Right atrium auricular region (tissue), 2 donors: ENCODE measurements around the gene SERINC5. TPM values are rescaled to one million over a fixed set of nuclear protein-coding genes. Genes with fewer than 3 reads are reported as not detected.

Experiments used
- DNase-seq: peaks from one replicate; pipeline ENCODE4 v3.0.0-alpha.2; 2019; ENCODE audit warnings: low spot score
- H3K27ac ChIP-seq, 2 donors: fragments of 200-600 bp; sonication (generic); 1 replicate in 1 of 2; 2 replicates in 1 of 2; pipeline ENCODE4 v1.5.1; 2016 to 2019
- H3K27me3 ChIP-seq, 2 donors: fragments of 200-600 bp; sonication (generic); one replicate each; pipeline versions ENCODE4 v1.5.1 to v1.6.0; 2017 to 2019
- H3K36me3 ChIP-seq: fragments of 200-600 bp; sonication (generic); one replicate; pipeline ENCODE4 v1.5.1; 2016
- H3K4me1 ChIP-seq, 2 donors: fragments of 200-600 bp; sonication (generic); one replicate each; pipeline versions ENCODE4 v1.5.1 to v1.6.0; 2017 to 2019
- H3K4me3 ChIP-seq, 2 donors: fragments of 200-600 bp; sonication (generic); 1 replicate in 1 of 2; 2 replicates in 1 of 2; pipeline ENCODE4 v1.5.1; 2017 to 2019; ENCODE audit warnings: mild to moderate bottlenecking in 1 of 2, moderate library complexity in 1 of 2
- H3K9me3 ChIP-seq, 2 donors: fragments of 200-600 bp; sonication (generic); one replicate each; pipeline ENCODE4 v1.5.1; 2019
- CTCF ChIP-seq, 2 donors: fragments of 200-600 bp; sonication (generic); IDR thresholded peaks; one replicate each; pipeline ENCODE4 v1.5.1; 2019; ENCODE audit warnings: antibody characterized with exemption in 2 of 2
- total RNA-seq, 2 donors: library from RNA; depleted of rRNA; stranded (reverse); fragments of >200 nt; gene quantifications; one replicate each; pipeline ENCODE4 v1.1.0, GENCODE V29; 2016

SERINC5 gene
- total RNA-seq, 2 donors from 2014 or later, result 9.2 to 11.0 TPM

GRCh38 chr5:80193401-80193800 is 62.4 kb downstream of the SERINC5 start:
- Histone ChIP-seq H3K27ac (peak overlapping the region; percentile 82 to 85), H3K4me1 (peaks cover 0 to 51% of the 10 kb centered on the region in 2 donors), H3K9me3 (no peaks in the 10 kb centered on the region), H3K27me3 (no peaks in the 10 kb centered on the region), H3K36me3 (no peaks in the 10 kb centered on the region), H3K4me3 (no peak overlapping the region)
- DNase-seq, result no peak
- TF ChIP-seq CTCF (IDR thresholded peaks at IDR 0.05), result no peak

GRCh38 chr5:80192507-80193241 is 63.2 kb downstream of the SERINC5 start:
- H3K4me1 ChIP-seq, result peaks cover 0 to 47% of the 10 kb centered on the region in 2 donors
- no peaks in the 10 kb centered on the region for H3K36me3 ChIP-seq
- peak overlapping the region in 1 of 2 donors; percentile 13 for H3K4me3 ChIP-seq

GRCh38 chr5:80191991-80192398 is 63.9 kb downstream of the SERINC5 start:
- peak; percentile 61 for DNase-seq
- H3K9me3 ChIP-seq, result no peaks in the 10 kb centered on the region
- H3K27ac ChIP-seq, result peak overlapping the region; percentile 82 to 85
- no peaks in the 10 kb centered on the region for H3K27me3 ChIP-seq
- H3K4me1 ChIP-seq, result peaks cover 0 to 53% of the 10 kb centered on the region in 2 donors
- no peak for TF ChIP-seq CTCF (IDR thresholded peaks at IDR 0.05)
- peak overlapping the region in 1 of 2 donors; percentile 13 for H3K4me3 ChIP-seq
- no peaks in the 10 kb centered on the region for H3K36me3 ChIP-seq

More at GRCh38 chr5:80192507-80193241, 63.2 kb downstream of the SERINC5 start:
- TF ChIP-seq CTCF (IDR thresholded peaks at IDR 0.05), result no peak
- DNase-seq, result no peak
- Histone ChIP-seq H3K27me3 (no peaks in the 10 kb centered on the region), H3K27ac (peak overlapping the region; percentile 82 to 85), H3K9me3 (no peaks in the 10 kb centered on the region)

- no peaks in the 10 kb centered on the region for H3K27me3 ChIP-seq
- DNase-seq, result no peak
- H3K4me3 ChIP-seq, result no peak overlapping the region
- no peak for TF ChIP-seq CTCF (IDR thresholded peaks at IDR 0.05)
- H3K36me3 ChIP-seq, result no peaks in the 10 kb centered on the region
- H3K4me1 ChIP-seq, result peaks cover 0 to 59% of the 10 kb centered on the region in 2 donors
- H3K27ac ChIP-seq, result peak overlapping the region; percentile 82 to 85
- H3K9me3 ChIP-seq, result no peaks in the 10 kb centered on the region
Observed at GRCh38 chr5:80191397-80191796, 64.5 kb downstream of the SERINC5 start.

- peak overlapping the region in 1 of 2 donors; percentile 85 for H3K27ac ChIP-seq
- no peak overlapping the region for H3K4me3 ChIP-seq
- no peaks in the 10 kb centered on the region for H3K27me3 ChIP-seq
- no peaks in the 10 kb centered on the region for H3K9me3 ChIP-seq
- no peak for DNase-seq
- no peak for TF ChIP-seq CTCF (IDR thresholded peaks at IDR 0.05)
- H3K4me1 ChIP-seq, result peaks cover 0 to 58% of the 10 kb centered on the region in 2 donors
- no peaks in the 10 kb centered on the region for H3K36me3 ChIP-seq
Observed at GRCh38 chr5:80190960-80191359, 64.9 kb downstream of the SERINC5 start.
